HPDE6-E6E7 (cell line): ENCODE data around the gene DAB2.
A peak's percentile ranks its signal among the peaks of the same experiment; 100 is the strongest.

ENCODE experiments used
- DNase-seq: peaks from one replicate; pipeline ENCODE4 v3.0.0; 2011; ENCODE audit warnings: missing footprints; ENCODE audit errors: extremely low spot score

The DAB2 gene

DNA sequence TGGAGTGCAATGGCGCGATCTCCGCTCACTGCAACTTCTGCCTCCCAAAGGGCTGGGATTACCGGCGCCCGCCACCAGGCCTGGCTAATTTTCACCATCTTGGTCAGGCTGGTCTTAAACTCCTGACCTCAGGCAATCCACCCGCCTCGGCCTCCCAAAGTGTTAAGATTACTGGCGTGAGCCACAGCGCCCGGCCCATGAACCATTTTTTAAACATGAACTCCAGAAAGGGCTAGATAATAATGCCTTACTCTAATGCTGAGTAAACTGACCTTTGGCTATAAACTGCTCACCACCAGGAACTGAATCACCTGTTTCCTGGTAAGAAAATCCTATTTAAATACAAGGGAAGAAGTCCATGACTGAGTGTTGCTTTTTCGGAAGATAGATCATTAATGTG, 23.2 kb upstream of the DAB2 start:
- no peak for DNase-seq

DNA sequence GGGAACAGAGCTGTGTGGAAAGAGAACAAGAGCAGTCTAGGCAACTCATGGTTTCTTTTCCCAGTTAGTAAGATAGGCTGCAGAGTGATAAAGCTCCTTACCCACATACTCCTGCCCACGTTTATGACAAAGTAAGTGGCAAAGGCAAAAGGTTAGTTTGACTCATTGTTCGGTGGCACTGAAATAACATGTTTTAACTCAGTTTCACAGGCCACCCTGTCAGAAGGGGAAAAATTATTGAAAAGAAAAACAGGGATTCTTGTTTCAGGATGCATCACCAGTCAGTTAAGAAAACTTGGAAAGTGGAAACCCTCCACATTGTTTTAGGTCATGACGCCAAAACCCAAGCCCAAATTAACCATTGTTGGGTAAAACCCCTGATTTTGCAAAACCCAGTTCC, 22.3 kb upstream of the DAB2 start:
- DNase-seq: no peak

DNA sequence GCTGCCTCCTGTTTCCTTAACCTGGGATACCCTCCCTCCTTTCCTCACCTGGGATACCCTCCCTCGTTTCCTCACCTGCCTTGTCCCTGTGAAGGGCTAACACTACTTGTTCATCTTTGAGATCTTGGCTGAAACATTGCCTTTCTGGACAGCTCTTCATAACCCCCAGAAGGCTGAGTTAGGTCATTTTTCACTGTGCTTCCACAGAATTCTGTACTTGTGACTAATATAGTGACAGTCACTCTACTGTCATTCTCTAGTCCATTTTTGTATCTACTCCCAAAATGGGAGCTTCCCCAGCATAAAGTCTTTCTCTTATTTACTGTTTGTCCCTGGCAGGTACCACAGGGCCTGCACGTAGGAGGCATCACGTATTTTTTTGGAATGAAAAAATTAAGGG, 21.5 kb upstream of the DAB2 start:
- no peak for DNase-seq

DNA sequence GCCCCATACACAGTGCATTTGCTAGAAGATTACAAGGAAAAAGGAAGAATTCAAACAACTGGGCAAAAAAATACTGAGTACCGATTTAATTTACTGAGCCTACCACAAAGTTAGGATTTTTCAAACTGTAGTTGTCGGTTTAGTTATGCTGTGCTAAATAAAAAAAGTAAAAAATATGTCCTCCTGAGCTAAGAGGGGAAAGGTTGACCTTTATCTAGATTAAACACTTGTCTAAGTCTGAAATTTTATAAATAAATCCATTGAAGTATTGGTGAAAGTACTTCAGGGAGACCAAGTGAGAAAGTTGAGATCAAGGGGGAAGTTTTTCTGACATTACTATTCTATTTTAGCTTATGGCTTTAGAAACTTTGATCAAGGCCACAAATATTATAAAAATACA, 19.1 kb upstream of the DAB2 start:
- no peak for DNase-seq

DNA sequence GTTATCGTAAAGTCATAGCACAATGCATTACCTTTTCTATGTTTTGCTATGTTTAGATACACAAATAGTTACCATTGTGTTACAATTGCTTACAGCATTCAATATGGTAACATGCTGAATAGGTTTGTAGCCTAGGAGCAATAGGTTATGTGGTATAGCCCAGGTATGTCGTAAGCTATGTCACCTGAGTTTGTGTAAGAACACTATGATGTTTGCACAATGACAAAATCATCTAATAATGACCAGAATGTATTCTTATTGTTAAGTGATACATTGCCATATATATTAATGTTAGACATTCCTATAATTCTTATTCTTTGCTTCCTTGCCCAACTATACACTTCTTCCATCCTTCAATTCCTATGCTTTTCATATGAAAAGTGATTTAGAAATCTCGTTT, 18.2 kb upstream of the DAB2 start:
- no peak for DNase-seq

DNA sequence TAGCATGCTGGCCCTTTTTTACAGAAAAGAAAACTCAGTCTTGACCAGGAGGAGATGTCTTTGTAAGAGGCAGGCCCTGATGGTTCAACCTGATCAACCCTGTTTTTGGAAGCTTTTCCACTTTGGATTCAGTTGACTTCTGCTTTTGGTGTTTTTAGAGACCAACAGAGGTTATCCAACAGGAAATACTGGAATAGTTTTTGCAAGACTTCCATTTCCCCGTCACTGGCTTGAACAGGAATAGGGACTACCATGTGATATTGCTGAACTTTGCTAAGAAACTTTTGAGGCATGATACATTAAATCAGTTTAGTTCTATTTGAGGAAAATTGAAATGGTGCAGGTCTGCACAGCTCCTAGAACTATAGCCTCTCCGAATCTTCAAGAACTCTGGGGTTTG, 17.1 kb upstream of the DAB2 start:
- no peak for DNase-seq

DNA sequence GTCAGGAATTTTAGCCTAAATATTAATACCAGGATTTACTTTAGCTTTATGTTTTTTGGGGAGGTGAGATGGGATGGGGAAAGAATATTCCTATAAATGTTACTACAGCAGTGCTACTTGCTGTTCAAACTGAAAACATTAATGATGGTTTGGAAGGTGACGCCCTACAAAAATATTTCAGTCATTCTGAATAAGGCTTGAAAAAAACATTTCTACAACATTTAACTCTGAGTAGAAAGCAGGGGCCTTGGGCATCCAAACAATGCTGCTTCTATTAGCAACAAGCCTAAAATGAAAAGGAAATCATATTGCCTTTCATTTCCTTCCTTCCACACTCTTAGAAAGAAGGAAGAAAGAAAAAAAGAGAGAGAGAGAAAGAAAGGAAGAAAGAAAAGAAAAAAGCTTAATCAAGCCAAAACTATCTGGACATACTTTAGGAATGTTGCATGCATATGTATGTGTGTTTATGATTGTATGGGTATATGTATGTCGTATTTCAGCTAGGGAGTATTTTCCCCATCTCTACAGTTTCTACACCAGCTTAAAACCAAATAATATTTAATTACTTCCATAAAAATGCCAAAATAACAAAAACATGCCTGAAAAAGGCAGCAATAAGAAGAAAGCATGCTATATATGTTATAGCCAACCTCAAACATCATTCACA, 16.3 kb upstream of the DAB2 start:
- DNase-seq: no peak

DNA sequence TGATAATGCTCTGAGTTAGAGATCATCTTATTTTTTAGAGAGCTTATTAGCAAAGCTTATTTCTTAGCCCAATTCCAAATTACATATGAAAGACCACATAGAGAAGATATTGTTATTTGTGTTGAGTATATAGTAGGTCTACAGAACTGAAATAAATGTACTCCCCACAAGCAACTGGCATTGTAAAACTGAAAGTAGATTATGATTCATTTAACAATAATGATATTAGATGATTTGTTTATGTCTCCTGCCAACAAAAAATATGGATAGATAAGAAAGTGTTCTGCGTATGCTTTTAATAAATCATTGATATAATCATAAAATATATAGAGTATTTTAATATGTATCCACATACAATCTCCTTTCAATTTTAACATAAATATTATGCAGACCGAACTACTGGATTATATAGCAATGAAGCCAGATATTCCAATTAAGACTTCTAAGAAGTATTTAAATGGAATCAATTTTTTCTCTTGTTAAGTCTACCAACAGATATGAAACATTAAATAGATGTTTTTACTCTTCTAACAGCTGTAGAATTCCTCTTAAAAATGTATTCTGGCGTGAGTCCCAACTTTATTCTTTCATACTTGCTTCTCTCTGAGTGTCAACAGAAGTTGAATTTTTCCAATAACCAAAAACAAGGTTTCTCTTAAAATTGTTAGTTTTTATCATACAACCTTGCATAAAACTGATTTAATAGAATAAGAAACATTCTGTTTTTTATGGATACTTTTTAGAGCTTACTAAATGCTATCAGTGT, 15.6 kb upstream of the DAB2 start:
- DNase-seq: no peak

DNA sequence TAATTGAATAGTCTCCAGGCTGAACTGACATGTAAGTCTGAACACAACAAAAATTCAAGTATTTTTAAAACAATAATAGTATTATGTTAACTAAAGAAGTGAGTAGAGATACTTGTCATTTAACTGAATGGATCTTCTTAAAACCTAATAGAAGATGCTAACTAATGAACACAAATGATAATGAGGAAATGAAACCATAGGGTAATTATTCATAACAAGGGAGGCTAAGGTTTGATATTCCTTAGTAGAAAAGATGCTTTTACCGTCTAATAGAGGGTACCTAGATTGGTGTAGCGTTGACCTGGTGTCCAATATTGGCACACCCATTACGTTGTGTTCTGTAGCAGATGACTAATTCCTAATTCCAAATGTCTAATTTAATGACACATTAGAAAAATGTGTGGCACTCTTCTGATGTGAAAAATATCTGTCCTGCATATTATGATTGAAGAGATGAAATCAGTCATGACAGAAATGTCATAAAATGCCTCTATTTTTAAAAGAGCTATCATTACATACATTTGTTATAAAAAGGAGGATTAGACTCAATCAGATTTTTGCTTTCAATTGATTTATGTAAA, 14.9 kb upstream of the DAB2 start:
- DNase-seq: no peak

DNA sequence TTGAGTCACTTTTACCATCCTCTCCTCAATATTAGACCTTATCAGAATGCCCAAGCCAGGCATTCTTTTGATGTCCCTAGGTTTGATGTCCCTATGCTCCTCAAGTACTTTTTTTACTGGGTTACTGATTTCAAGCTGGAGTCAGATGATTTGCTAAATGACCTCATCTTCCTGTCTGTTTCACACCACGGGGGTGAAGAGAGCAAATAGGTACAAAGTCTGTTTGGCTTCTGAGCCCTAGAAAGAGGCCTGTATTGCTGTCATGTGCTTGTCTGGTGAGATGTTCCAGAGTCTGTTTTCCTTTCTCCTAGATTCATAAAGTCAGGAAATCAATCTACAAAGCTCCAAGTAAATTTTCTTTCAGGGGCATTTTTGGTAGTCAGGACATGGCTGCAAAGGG, 12.7 kb upstream of the DAB2 start:
- no peak for DNase-seq

DNA sequence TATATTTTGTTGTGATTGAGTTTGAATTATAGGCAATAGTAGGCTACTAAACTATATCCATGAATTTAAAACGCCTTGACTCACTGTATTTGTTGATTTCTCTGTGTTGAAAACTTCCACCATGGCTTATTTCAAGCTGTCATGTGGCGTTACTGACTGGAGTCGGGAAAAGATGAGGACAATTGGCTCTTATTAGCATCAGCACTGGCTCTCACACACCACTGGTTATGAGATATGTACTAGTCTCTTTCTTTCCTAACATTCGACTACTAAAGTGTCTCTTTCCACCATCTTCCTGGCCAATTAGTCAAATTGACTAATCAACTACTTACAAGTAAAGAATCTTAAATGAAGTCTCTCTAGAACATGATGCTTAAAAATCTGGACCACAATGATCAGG, 9.1 kb upstream of the DAB2 start:
- DNase-seq: no peak

DNA sequence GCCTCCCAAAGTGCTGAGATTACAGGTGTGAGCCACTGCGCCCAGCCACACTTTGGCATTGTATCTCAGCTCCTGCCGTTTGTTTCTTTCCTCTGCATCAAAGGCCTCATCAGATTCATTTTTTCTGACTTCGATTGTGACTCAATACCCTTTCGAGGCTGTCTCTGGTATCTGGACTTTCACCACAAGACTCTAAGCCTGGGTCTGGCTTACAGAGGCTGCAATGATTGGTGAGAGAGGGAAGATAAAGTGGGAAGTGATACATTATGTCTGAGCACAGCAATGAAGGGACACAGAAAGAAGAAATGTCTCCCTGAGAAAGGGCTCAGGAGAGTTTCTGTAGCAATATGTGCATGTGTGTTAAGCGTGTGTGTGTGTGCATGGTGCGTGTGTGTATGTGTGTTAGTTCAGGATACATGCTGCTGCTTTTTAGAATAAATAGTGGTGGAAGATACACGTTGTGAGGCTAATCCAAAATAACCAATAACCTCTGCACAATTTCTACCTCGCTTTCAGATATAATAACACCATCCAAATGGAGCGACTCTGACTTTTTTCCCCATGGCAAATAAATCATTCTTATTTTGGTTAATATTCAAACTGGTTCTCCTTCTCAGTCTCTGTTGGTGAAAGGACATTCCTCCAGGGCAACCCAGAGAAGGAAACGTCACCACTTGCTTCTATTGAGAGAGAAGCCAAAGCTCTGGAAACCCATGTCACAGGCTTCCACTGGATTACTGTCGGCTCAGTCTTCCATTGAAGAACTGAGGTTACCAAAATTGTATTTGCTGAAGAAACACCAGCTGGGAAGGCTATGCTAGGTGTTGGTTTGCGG, 8.1 kb upstream of the DAB2 start:
- no peak for DNase-seq

DNA sequence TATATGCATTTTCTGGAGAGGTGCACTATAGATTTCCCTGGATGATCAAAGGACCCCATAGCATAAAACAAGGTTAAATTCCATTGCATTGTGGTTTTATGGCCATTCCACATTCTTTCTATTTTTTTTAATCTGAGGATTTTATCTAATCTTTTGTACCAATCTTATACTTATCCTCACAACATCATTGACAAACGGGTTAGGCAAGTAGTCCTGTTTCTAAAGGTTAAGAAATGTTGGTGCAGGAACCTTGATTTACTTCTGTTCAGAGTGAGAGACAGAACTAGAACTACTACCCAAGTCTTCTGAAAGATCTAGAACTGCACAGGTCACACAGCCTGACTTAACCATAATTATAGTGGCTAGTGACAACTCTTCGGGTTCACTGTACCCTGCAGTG, 5.7 kb upstream of the DAB2 start:
- DNase-seq: no peak

DNA sequence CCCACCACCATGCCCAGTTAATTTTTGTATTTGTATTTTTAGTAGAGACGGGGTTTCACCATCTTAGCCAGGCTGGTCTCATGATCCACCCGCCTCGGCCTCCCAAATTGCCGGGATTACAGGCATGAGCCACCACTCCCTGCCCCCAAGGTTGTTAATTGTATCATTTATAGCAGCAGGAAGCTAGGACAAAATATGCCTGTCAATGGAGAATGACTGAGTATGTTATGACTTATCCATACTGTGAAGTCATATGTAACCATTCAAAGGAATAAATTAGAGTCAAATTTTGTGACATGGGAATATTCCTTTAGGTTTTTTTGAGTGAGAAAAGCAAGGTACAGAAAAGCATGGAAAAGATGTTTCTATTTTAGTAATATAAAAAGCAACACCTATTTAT, 3.9 kb upstream of the DAB2 start:
- peak; percentile 26 for DNase-seq

DNA sequence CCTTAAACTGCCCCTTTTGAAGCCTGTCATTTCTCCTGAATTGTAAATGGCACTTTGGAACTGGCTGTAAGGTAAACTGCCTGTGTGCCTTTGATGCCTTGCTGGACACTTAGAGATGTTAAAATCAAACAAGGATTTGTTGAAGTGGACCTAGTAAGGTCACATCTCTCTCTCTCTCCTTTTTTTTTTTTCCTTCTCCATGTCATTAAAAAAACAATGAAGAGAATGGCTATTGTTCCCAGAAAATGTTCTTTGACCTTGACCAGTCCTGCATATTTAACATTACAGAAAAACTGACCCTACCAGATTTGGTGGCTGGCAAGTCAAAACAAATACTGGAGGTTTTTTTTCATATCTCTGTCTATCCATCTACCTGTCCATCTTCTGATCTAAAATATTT, 2.9 kb upstream of the DAB2 start:
- no peak for DNase-seq

DNA sequence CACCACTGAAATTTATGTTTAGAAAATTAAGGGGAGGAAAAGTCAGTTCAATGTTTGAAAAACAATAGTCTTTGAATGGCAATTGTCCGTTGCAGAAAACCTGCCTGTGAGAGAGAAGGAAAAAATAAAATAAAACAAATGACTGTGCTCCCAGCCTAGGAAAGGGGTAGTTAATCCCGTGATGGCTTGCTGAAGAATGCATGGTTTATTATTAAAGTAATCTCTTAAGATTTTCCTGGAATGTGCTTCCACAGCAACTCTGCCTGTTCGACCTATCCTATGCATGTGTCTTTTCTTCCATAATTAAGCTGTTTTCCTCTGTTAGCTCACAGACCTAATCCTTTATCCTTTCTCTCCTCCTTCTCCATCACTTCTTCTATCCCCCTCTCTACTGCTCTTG, 2.4 kb upstream of the DAB2 start:
- no peak for DNase-seq

DNA sequence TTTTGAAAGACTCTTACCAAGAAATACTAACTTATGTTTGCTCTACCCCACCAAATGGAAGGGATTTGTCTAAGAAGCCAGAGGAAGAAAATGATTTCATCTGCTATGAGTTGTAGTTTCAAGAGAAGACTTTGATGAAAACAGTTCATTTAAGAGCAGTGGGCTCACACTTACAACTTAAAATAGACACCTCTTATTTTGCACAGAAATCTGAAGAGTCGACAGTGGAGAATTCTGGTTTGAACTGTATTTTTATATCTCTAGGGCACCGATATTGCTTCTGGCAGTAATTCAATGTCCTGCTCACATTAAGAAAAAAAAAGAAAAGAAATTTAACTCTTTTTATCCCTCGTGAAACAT, 1.9 kb upstream of the DAB2 start:
- no peak for DNase-seq

DNA sequence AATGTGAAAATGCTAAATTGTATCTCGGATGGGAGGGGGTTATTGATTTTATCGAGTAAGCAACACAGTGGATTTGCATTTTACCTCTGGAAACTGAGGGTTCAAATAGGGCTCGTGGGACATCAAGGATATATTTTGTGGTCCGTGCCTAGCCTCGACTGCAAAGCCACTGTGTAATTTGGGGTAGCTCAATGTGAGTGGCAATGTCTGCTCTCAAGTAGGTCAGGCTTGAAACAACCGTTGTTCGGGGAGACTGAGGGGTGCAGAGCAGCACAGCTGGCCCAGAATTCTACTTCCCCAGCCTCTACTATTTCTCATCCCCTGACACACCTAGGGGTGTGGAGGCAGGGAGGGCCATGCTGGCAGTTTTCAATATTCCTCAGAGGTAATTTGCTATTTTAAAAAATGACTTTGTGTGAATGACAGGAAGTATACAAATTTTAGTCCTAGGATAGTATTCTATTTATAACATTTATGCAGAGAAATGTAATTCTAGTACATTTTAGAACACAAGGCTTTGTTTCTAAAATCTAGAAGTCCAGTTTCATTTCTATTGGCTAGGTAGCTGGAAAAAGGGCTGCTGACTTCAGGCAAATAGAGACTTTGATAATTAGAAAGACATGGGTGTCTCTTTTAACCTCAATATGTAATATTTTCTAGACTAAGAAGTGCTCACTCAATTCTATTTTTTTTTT, 1.4 kb upstream of the DAB2 start:
- DNase-seq: no peak

DNA sequence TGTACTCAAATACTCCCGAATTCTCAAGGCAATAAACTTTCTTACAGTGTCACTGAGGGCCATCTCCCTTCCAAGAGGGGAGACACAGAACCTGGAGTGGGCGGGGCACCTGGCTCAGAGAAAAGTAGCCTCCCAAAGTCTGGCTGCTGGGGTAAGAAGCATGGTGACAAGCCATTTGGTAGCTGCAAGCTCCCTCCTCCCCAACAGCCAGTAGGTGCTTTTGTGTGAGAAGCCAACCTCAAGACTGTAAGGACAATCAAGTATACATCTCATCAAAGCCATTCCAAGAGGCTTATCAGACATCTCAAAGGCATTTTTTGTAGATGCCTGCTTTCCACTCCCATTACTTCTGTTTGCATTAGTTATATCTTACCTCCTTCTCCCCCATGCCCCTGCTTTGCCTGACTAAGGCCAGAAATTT, 1.4 kb downstream of the DAB2 start:
- DNase-seq: no peak

DNA sequence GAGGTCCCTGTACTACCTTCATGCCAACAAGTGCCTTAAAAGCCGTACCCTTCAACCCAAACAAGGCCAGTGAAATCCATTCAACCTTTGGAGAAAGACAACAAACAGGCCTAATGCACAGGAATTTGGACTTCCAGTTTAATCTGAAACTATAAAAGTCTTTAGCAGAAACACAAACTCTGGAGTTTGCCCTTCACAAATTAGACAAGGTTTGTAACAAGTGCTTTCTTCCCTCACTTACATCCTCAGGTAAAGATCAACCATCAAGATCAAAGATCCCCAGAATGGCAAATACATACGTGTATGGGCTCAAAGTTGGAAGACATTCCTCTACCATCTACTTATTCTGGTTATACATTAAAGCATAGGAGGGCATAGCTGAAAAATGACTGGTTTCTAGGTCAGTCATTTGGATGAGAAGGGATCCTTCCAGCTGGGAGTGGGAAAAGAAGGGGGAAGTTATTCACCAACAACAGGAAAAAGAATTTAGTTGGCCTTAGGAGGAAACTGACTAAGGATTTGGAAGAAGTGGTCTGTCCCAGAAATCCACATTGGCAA, 2.0 kb downstream of the DAB2 start:
- DNase-seq: no peak

DNA sequence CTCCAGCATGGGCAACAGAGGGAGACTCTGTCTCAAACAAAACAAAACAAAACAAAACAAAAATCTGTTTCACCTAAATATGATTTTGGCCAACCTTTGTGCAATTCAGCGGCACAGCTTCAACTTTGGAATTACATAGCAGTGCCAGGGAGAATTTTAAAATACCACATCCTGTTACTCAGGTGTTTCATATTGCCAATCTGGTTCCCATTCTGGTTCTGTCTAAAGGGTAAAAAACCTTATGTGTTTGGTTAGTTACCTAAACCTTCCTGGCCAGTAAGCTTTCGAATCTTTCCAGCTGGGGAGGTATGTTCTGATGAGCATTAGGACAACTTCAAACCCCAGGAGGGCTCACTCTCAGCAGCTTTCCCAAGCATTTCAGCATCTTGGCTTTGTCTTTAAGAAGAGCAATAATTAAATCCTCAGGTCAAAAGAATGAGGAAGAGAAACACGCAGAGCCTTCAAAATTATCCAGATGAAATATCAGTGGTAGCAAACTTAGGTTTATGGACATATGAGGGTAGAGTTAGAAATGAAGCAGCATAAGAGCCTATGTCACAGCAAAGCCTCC, 2.7 kb downstream of the DAB2 start:
- no peak for DNase-seq
